BLaER1 (cell line): ENCODE data around the gene C6orf136.
"Not testable (repeated sequence)": the region's sequence is repeated elsewhere in the genome, so short reads cannot be mapped to it uniquely, and the experiment has no call there.

ENCODE experiments used
- H3K27ac ChIP-seq: shearing (Covaris generic); formaldehyde crosslinking; 2 replicates; pipeline ENCODE4 v1.8.1; 2022
- H3K27me3 ChIP-seq: shearing (Covaris generic); formaldehyde crosslinking; 2 replicates; pipeline ENCODE4 v1.8.1; 2022
- H3K36me3 ChIP-seq: shearing (Covaris generic); formaldehyde crosslinking; 2 replicates; pipeline ENCODE4 v1.8.1; 2022
- H3K4me1 ChIP-seq: shearing (Covaris generic); formaldehyde crosslinking; 2 replicates; pipeline ENCODE4 v1.8.1; 2022
- H3K4me2 ChIP-seq: shearing (Covaris generic); formaldehyde crosslinking; 2 replicates; pipeline ENCODE4 v1.8.1; 2022
- H3K4me3 ChIP-seq: shearing (Covaris generic); formaldehyde crosslinking; 2 replicates; pipeline ENCODE4 v1.8.1; 2022
- H3K9ac ChIP-seq: shearing (Covaris generic); formaldehyde crosslinking; 2 replicates; pipeline ENCODE4 v1.8.1; 2022
- H3K9me3 ChIP-seq: shearing (Covaris generic); formaldehyde crosslinking; 2 replicates; pipeline ENCODE4 v1.8.1; 2022
- H4K20me1 ChIP-seq: shearing (Covaris generic); formaldehyde crosslinking; 2 replicates; pipeline ENCODE4 v1.8.1; 2022
- Cebpa-rat ChIP-seq: shearing (Covaris generic); IDR thresholded peaks from 2 replicates; pipeline ENCODE4 v1.8.1; 2022

C6orf136 gene

GRCh38 chr6:30656513-30656912 lies 9.6 kb downstream of the C6orf136 start:
- Histone ChIP-seq H3K4me2 (no peak overlapping the region), H3K36me3 (peaks cover 100% of the 10 kb centered on the region), H3K27ac (no peak overlapping the region), H3K4me3 (no peak overlapping the region), H3K9ac (no peak overlapping the region), H3K27me3 (no peaks in the 10 kb centered on the region), H3K4me1 (no peaks in the 10 kb centered on the region), H4K20me1 (peaks cover 5% of the 10 kb centered on the region; the same call in 1 of the 2 replicates), H3K9me3 (no peaks in the 10 kb centered on the region)
- no peak for TF ChIP-seq Cebpa-rat

GRCh38 chr6:30657454-30657853 lies 10.5 kb downstream of the C6orf136 start:
- no peak overlapping the region; the same call in 1 of the 2 replicates for H3K9ac ChIP-seq
- peaks cover 4% of the 10 kb centered on the region; the same call in 1 of the 2 replicates for H4K20me1 ChIP-seq
- H3K4me2 ChIP-seq: no peak overlapping the region
- no peaks in the 10 kb centered on the region for H3K4me1 ChIP-seq
- H3K27me3 ChIP-seq: no peaks in the 10 kb centered on the region
- no peak overlapping the region for H3K4me3 ChIP-seq
- no peak overlapping the region for H3K27ac ChIP-seq
- TF ChIP-seq Cebpa-rat: no peak
- peaks cover 100% of the 10 kb centered on the region for H3K36me3 ChIP-seq
- no peaks in the 10 kb centered on the region for H3K9me3 ChIP-seq

GRCh38 chr6:30657922-30658321 lies 11.0 kb downstream of the C6orf136 start:
- H3K4me1 ChIP-seq, H3K4me2 ChIP-seq, H3K27ac ChIP-seq, H3K9me3 ChIP-seq, H3K4me3 ChIP-seq, H4K20me1 ChIP-seq, H3K27me3 ChIP-seq, H3K9ac ChIP-seq: not testable (repeated sequence)
- peaks cover 100% of the 10 kb centered on the region for H3K36me3 ChIP-seq

GRCh38 chr6:30664994-30665767 lies 18.2 kb downstream of the C6orf136 start:
- no peaks in the 10 kb centered on the region for H3K9me3 ChIP-seq
- H3K9ac ChIP-seq: no peak overlapping the region
- no peak overlapping the region for H3K4me3 ChIP-seq
- H3K4me1 ChIP-seq: peaks cover 18% of the 10 kb centered on the region
- no peaks in the 10 kb centered on the region for H4K20me1 ChIP-seq
- no peak for TF ChIP-seq Cebpa-rat
- H3K4me2 ChIP-seq: no peak overlapping the region
- no peaks in the 10 kb centered on the region for H3K27me3 ChIP-seq
- H3K36me3 ChIP-seq: peaks cover 97% of the 10 kb centered on the region
- no peak overlapping the region for H3K27ac ChIP-seq

GRCh38 chr6:30666300-30666699 lies 19.4 kb downstream of the C6orf136 start:
- not testable (repeated sequence) for H3K9me3 ChIP-seq, H4K20me1 ChIP-seq, H3K9ac ChIP-seq, H3K27ac ChIP-seq, H3K4me3 ChIP-seq, H3K27me3 ChIP-seq, H3K4me2 ChIP-seq
- Histone ChIP-seq H3K36me3 (peaks cover 95% of the 10 kb centered on the region), H3K4me1 (peaks cover 25% of the 10 kb centered on the region)

- peak overlapping the region; percentile 86 for H3K9ac ChIP-seq
- no peaks in the 10 kb centered on the region for H3K27me3 ChIP-seq
- no peak overlapping the region for H3K27ac ChIP-seq
- H4K20me1 ChIP-seq: peaks cover 12% of the 10 kb centered on the region; the same call in 1 of the 2 replicates
- peak overlapping the region; percentile 93 for H3K4me2 ChIP-seq
- H3K36me3 ChIP-seq: peaks cover 52% of the 10 kb centered on the region
- no peak overlapping the region for H3K4me3 ChIP-seq
- H3K9me3 ChIP-seq: no peaks in the 10 kb centered on the region
- no peak for TF ChIP-seq Cebpa-rat
- peaks cover 54% of the 10 kb centered on the region for H3K4me1 ChIP-seq
Measured at GRCh38 chr6:30670760-30671527, 24.0 kb downstream of the C6orf136 start.

- Histone ChIP-seq H3K9ac (peak within 1 kb of the TSS; percentile 86), H3K9me3 (no peaks in the 10 kb centered on the region), H4K20me1 (peaks cover 29% of the 10 kb centered on the region), H3K36me3 (peaks cover 55% of the 10 kb centered on the region), H3K27ac (peak within 1 kb of the TSS; percentile 65), H3K27me3 (no peaks in the 10 kb centered on the region), H3K4me3 (peak within 1 kb of the TSS; percentile 84), H3K4me2 (peak within 1 kb of the TSS; percentile 93), H3K4me1 (peaks cover 61% of the 10 kb centered on the region)
- TF ChIP-seq Cebpa-rat: no peak
Measured at GRCh38 chr6:30672445-30673253, 25.7 kb downstream of the C6orf136 start, which contains the start of gene DHX16. DHX16 (minus strand) TSS chr6:30673006; CDS start chr6:30672841, 165 bp downstream.

- Histone ChIP-seq H3K4me3 (peak overlapping the region; percentile 40), H3K27ac (peak overlapping the region; percentile 45), H3K9me3 (no peaks in the 10 kb centered on the region), H3K4me1 (peaks cover 78% of the 10 kb centered on the region), H3K36me3 (peaks cover 59% of the 10 kb centered on the region), H3K27me3 (no peaks in the 10 kb centered on the region), H3K4me2 (peak overlapping the region; percentile 95), H3K9ac (peak overlapping the region; percentile 66), H4K20me1 (peaks cover 68% of the 10 kb centered on the region)
- TF ChIP-seq Cebpa-rat: no peak
Measured at GRCh38 chr6:30676660-30677285, 29.8 kb downstream of the C6orf136 start.
